Astrocyte (in vitro differentiated cells and primary cell): ENCODE results near the gene METRNL. TPM values are rescaled to one million over a fixed set of nuclear protein-coding genes. Genes with fewer than 3 reads are reported as not detected.
"Not testable (repeated sequence)": the region's sequence is repeated elsewhere in the genome, so short reads cannot be mapped to it uniquely, and the experiment has no call there.

Source experiments
- DNase-seq: peaks from one replicate; pipeline ENCODE4 v3.0.0-alpha.2; 2010; ENCODE audit warnings: low read depth
- FAIRE-seq: peaks from 2 replicates; lab custom pipeline; 2011; peaks lifted over from hg19 to GRCh38; lab: Jason Lieb, UNC
- H2AFZ ChIP-seq: 2 replicates; pipeline ENCODE4 v1.6.0; 2012; ENCODE audit warnings: low read depth, low read length, inconsistent platforms
- H3K27ac ChIP-seq: 2 replicates; pipeline ENCODE4 v1.5.1; 2011; ENCODE audit warnings: low read depth, low read length, inconsistent platforms
- H3K27me3 ChIP-seq: 2 replicates; pipeline ENCODE4 v1.6.0; 2011; ENCODE audit warnings: low read length, inconsistent platforms; ENCODE audit not compliant: insufficient read depth
- H3K36me3 ChIP-seq: 2 replicates; pipeline ENCODE4 v1.5.1; 2011; ENCODE audit warnings: low read length, inconsistent platforms; ENCODE audit not compliant: insufficient read depth
- H3K4me1 ChIP-seq: 2 replicates; pipeline ENCODE4 v1.5.1; 2011; ENCODE audit warnings: low read length, inconsistent platforms; ENCODE audit not compliant: insufficient read depth
- H3K4me2 ChIP-seq: 2 replicates; pipeline ENCODE4 v1.6.0; 2012; ENCODE audit warnings: low read length, inconsistent platforms
- H3K4me3 ChIP-seq: 2 replicates; pipeline ENCODE4 v1.5.1; 2011; ENCODE audit warnings: low read depth, mild to moderate bottlenecking, low read length, inconsistent platforms; ENCODE audit not compliant: insufficient read depth
- H3K79me2 ChIP-seq: 2 replicates; pipeline ENCODE4 v1.6.0; 2012; ENCODE audit warnings: mild to moderate bottlenecking, low read length, inconsistent platforms; ENCODE audit not compliant: insufficient read depth
- H3K9ac ChIP-seq: 2 replicates; pipeline ENCODE4 v1.6.0; 2012; ENCODE audit warnings: mild to moderate bottlenecking, low read length, inconsistent platforms
- H3K9me3 ChIP-seq: 2 replicates; pipeline ENCODE4 v1.5.1; 2012; ENCODE audit warnings: low read depth, mild to moderate bottlenecking, low read length, inconsistent platforms; ENCODE audit not compliant: insufficient read depth
- H4K20me1 ChIP-seq: 2 replicates; pipeline ENCODE4 v1.6.0; 2012; ENCODE audit warnings: low read length, inconsistent platforms; ENCODE audit not compliant: insufficient read depth
- H3K27ac Mint-ChIP-seq: one replicate; pipeline ENCODE4 v1.8.0; 2021; ENCODE audit warnings: mild to moderate bottlenecking, mixed read lengths; ENCODE audit not compliant: unreplicated experiment
- H3K27me3 Mint-ChIP-seq: one replicate; pipeline ENCODE4 v1.8.0; 2021; ENCODE audit warnings: low read depth, mixed read lengths; ENCODE audit not compliant: unreplicated experiment
- H3K36me3 Mint-ChIP-seq: one replicate; pipeline ENCODE4 v1.8.0; 2021; ENCODE audit warnings: low read depth, mixed read lengths; ENCODE audit not compliant: unreplicated experiment
- H3K4me1 Mint-ChIP-seq: one replicate; pipeline ENCODE4 v1.8.0; 2021; ENCODE audit warnings: low read depth, mixed read lengths; ENCODE audit not compliant: unreplicated experiment
- H3K4me3 Mint-ChIP-seq: one replicate; pipeline ENCODE4 v1.8.0; 2021; ENCODE audit warnings: mild to moderate bottlenecking, moderate library complexity, mixed read lengths; ENCODE audit not compliant: unreplicated experiment
- H3K9me3 Mint-ChIP-seq: one replicate; pipeline ENCODE4 v1.8.0; 2021; ENCODE audit warnings: mild to moderate bottlenecking, mixed read lengths; ENCODE audit not compliant: unreplicated experiment
- CTCF ChIP-seq: IDR thresholded peaks from 2 replicates; pipeline ENCODE4 v1.5.1; 2011; ENCODE audit warnings: low read depth, mild to moderate bottlenecking, inconsistent platforms, low read length, moderate library complexity; ENCODE audit not compliant: insufficient read depth
- EZH2 ChIP-seq: IDR thresholded peaks from 2 replicates; pipeline ENCODE4 v1.6.1; 2012; ENCODE audit warnings: mild to moderate bottlenecking, low read length, inconsistent platforms; ENCODE audit not compliant: insufficient read depth
- total RNA-seq: library from RNA; stranded (reverse); gene quantifications from 2 replicates; pipeline ENCODE4 v1.2.1, GENCODE V29; 2021

The METRNL gene
- total RNA-seq, 1 donor from 2014 or later = 36.7 TPM

GRCh38 chr17:83133302-83134121 is 54.1 kb downstream of the METRNL start:
- Histone ChIP-seq H3K9ac (no peak overlapping the region), H3K27me3 (peaks cover 7% of the 10 kb centered on the region), H3K36me3 (no peaks in the 10 kb centered on the region), H3K4me1 (no peaks in the 10 kb centered on the region), H3K9me3 (no peaks in the 10 kb centered on the region), H4K20me1 (no peaks in the 10 kb centered on the region), H3K4me3 (no peak overlapping the region), H3K79me2 (no peaks in the 10 kb centered on the region), H3K4me2 (no peak overlapping the region), H3K27ac (no peak overlapping the region), H2AFZ (no peak overlapping the region)
- H3K36me3 Mint-ChIP-seq = no peaks in the 10 kb centered on the region
- H3K27ac Mint-ChIP-seq = no peak overlapping the region
- no peak for DNase-seq
- TF ChIP-seq CTCF (no peak), EZH2 (no peak)
- H3K9me3 Mint-ChIP-seq = peaks cover 2% of the 10 kb centered on the region
- peaks cover 48% of the 10 kb centered on the region for H3K27me3 Mint-ChIP-seq
- FAIRE-seq = no peak
- no peak overlapping the region for H3K4me3 Mint-ChIP-seq
- H3K4me1 Mint-ChIP-seq = peaks cover 5% of the 10 kb centered on the region

GRCh38 chr17:83134456-83134855 is 55.0 kb downstream of the METRNL start:
- H3K4me2 ChIP-seq, H3K9me3 Mint-ChIP-seq, H2AFZ ChIP-seq, H3K4me3 Mint-ChIP-seq, H3K36me3 ChIP-seq, H3K4me1 ChIP-seq, H3K9me3 ChIP-seq, DNase-seq, H3K9ac ChIP-seq, H3K27ac ChIP-seq, H3K36me3 Mint-ChIP-seq, FAIRE-seq, H3K27me3 ChIP-seq, H3K4me3 ChIP-seq, H3K4me1 Mint-ChIP-seq, H3K79me2 ChIP-seq, H3K27ac Mint-ChIP-seq, H4K20me1 ChIP-seq: not testable (repeated sequence)
- H3K27me3 Mint-ChIP-seq = peaks cover 47% of the 10 kb centered on the region

- H3K4me3 Mint-ChIP-seq = no peak overlapping the region
- H2AFZ ChIP-seq = no peak overlapping the region
Measured at GRCh38 chr17:83135692-83136091, 56.3 kb downstream of the METRNL start.

More at GRCh38 chr17:83135692-83136091, 56.3 kb downstream of the METRNL start:
- H3K9ac ChIP-seq = no peak overlapping the region
- H3K36me3 Mint-ChIP-seq = no peaks in the 10 kb centered on the region
- no peak overlapping the region for H3K27ac Mint-ChIP-seq
- peaks cover 47% of the 10 kb centered on the region for H3K27me3 Mint-ChIP-seq
- H3K9me3 ChIP-seq = no peaks in the 10 kb centered on the region
- TF ChIP-seq EZH2 (no peak), CTCF (no peak)
- DNase-seq (no peak), FAIRE-seq (no peak)
- peaks cover 5% of the 10 kb centered on the region for H3K4me1 Mint-ChIP-seq
- no peak overlapping the region for H3K4me2 ChIP-seq
- no peaks in the 10 kb centered on the region for H3K36me3 ChIP-seq
- H3K27ac ChIP-seq = no peak overlapping the region
- peaks cover 2% of the 10 kb centered on the region for H3K9me3 Mint-ChIP-seq
- H3K4me3 ChIP-seq = no peak overlapping the region
- no peaks in the 10 kb centered on the region for H3K4me1 ChIP-seq
- peaks cover 9% of the 10 kb centered on the region for H3K27me3 ChIP-seq
- no peaks in the 10 kb centered on the region for H3K79me2 ChIP-seq
- no peaks in the 10 kb centered on the region for H4K20me1 ChIP-seq
